Activated T-cell treated with anti-CD3 and anti-CD28 coated beads, Interleukin-2, amount 50 U/mL, for 1 hour (primary cell): ENCODE data around the gene GUK1.
"Not testable (repeated sequence)": the region's sequence is repeated elsewhere in the genome, so short reads cannot be mapped to it uniquely, and the experiment has no call there.

Experiments used
- DNase-seq: peaks from one replicate; pipeline ENCODE4 v3.0.0-alpha.2; 2020

GUK1 gene

DNA sequence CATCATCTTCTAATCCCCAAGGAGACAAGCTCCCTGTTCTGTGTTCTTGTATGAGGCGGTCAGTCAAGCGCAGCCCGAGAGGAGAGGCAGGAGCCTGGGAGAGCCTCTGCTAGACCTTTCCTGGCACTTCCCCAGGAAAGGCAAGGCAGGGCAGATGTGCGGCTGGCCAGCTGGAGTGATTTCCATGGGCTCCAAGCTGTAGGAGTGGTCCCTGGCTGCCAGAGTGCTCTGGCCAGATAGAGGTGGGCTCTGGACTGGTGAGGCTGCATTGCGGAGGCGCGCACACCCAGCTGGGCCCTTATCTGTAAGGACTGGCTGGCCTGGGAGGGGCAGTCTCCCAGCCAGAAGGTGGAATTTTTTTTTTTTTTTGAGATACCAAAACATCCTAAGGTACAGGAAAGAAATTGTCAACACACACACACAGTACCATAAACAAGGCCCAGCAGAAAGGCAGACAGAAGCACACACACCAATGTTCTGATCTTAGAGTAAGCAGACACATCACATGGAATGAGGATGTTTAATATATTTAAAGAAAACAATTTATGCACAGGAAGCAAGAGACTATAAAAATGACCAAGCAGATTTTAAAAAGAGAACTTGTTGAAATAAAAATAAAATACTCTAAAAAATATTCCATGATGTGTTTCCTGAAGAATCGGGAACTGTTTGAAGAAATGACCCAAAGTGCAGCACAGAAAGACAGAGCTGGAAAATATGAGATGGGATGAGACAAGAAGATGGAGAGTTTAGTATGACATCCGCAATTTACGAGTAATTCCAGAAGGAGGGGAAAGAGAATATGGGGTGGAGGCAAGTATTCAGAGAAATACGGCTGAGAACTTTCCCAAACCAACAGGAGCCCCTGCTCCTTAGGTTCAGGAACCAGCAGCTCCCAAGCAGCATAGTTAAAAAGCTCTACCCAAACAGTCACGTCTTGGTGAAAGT lies 38.9 kb downstream of the GUK1 start:
- no peak for DNase-seq

DNA sequence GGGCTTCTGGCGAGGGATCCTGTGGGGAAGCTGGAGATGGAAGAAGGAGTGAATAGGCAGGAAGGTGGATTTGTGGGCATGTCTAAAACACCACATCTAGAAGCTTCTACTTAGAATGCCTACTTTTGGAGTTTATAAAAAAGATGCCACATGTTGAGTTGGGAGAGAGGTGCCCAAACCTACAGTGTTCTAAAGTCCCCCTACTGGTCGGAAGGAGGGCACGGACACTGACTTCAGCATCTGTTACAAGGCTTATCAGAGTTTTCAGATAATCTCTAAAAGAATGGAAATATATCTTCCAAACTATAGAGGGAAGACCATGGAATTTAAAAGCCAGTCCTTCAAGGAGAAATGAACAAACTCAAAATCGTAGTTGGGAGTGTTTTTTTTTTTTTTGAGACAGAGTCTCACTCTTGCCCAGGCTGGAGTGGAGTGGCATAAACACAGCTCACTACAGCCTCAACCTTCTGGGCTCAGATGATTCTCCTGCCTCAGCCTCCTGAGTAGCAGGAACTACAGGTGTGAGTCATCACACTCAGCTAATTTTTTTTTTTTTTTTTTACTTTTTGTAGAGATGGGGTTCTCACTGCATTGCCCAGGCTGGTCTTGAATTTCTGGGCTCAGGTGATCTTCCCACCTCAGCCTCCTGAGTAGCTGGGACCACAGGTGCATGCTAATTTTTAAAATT lies 40.3 kb downstream of the GUK1 start:
- DNase-seq, result no peak

DNA sequence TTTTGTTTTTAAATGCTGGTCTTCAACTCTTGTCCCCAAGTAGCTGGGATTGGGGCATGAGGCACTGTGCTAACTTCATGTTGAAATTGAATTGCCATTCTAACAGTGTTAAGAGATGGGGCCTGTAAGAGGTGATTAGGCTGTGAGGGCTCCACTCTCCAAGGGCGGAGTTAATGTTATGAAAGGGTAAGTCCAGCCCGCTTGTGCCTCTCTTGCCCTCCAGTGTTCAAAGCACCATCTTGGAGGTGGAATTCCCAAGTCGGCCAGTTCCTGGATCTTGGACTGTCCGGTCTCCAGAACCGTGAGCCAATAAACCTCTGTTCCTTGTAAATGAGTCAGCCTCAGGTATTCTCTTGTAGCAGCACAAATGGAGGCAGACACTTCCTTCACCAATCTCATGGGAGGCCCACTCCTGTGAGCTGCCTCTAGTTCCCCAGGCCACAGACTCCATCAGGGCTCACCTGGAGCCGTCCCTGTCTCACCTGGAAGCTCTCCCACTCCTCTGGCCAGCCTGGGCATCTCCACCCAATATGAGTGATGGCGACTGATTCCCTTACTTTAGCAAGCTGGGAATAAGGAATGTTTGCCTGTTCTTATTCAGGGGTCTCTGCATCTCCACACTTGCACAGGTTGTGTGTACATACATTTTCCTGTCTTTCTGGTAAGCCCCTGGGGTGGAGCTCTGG lies 41.0 kb downstream of the GUK1 start:
- no peak for DNase-seq

DNA sequence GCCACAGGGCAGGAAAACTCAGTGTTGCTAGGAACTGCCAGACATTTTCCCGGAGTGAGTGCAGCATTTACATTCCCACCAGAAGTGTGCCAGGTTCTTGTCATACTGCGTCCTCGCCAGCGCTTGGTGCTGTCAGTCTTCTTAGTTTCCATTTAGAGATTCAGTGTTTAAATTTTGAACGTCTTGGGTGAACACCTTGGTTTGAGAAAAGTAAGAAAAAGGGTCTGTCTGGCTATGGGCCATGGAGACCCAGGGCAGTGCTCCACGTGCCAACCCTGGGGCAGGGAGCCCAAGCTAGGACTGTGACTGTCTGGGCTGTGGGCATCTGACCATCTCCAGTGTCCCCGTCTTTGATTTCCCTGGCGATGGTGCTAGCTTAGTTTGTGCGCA lies 41.6 kb downstream of the GUK1 start:
- no peak for DNase-seq

DNA sequence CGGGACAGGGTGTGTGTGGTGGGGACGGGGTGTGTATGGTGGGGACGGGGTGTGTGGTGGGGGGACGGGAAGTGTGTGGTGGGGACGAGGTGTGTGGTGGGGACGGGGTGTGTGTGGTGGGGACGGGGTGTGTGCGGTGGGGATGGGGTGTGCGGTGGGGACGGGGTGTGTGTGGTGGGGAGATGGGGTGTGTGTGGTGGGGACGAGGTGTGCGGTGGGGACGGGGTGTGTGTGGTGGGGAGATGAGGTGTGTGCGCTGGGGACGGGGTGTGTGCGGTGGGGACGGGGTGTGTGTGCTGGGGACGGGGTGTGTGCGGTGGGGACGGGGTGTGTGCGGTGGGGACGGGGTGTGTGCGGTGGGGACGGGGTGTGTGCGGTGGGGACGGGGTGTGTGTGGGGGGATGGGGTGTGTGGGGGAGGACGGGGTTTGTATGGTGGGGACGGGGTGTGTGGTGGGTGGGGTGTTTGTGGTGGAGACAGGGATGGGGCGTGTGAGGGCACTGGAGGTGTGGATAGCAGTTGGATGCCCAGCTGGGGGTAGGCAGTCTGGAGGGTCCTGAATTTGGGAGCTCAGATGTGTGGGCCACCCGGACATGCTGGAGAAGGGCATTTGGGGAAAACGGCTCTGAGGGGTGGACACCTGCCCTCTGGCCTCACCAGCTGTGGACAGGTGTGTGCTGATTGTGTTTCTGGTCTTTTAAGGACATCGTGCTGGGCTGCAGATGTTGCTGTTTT lies 42.4 kb downstream of the GUK1 start:
- no peak for DNase-seq

DNA sequence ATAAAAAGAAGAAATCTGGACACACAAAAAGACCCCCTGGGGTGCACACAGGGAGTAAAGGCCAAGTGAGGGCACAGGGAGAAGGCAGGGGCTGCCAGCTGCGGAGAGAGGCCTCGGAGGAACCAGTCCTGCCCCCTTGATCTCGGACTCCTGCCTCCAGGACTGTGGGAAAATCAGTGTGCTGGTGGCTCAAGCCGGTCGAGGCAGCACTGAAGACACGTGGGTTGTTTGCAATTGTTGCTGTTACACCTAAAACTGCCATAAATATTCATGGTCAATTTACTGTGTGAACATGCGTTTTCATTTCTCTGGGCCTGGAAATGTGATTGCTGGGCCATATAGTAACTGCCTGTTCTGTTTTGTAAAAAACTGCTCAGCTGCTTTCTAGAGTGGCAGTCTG lies 44.1 kb downstream of the GUK1 start:
- no peak for DNase-seq

DNA sequence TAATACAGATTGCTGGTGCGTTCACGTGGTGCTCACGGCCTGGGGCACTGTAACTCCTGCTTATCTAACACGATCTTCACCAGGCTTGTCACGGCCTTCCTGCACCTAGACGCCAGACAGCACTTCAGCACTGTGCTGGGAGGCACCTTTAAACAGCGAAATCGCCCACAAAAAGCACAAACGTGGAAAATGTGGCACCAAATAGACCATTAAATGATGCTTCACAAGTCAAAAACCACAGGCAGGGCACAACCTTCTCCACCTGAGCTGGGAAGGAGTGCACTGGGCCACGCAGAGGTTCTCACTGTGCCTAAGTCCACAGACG lies 45.5 kb downstream of the GUK1 start:
- peak; percentile 48 for DNase-seq

DNA sequence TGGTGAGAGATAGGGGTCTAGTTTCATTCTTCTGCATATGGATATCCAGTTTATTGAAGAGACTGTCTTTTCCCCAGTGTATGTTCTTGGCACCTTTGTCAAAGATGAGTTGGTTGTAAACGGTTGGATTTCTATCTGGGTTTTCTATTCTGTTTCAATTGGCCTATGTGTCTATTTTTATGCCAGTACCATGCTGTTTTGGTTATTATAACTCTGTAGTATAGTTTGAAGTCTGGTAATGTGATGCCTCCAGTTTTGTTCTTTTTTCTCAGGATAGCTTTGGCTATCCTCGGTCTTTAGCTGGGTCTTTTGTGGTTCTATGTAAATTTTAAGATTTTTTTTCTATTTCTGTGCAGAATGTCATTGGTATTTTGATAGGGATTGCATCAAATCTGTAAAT lies 48.2 kb downstream of the GUK1 start:
- not testable (repeated sequence) for DNase-seq

DNA sequence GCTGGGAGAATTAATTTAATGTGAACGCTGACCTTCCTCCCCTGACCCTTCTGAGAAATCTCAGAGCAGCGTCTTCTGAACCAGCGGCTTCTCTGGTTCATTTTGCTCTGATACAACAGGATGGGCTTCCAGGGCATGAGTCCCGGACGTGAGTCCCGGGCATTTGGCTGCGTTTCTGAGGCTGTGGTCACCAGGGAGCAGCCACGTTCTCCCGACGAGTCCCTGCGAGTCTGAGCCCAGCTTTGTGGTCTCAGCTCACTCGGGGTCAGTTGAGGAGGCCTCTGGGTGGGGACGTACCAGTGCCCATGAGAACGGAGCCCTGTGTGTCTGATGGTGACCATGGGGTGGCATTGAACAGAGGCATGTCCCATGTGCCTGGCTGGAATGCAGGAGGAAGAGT lies 50.1 kb downstream of the GUK1 start:
- no peak for DNase-seq

DNA sequence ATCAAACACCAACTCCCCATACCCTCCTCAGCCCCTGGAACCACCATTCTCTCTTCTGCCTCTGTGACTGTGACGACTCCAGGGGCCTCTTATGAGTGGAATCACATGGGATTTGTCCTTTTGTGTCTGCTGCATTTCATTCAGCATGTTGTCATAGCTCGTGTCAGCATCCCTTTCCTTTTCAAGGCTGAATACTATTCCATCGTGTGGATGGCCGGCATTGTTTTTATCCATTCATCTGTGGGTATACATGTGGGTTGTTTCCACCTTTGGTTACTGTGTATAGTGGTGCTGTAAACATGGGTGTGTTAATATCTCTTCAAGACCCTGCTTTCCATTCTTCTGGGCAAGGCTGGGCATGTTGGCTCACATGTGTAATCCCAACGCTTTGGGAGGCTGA lies 50.7 kb downstream of the GUK1 start:
- no peak for DNase-seq

DNA sequence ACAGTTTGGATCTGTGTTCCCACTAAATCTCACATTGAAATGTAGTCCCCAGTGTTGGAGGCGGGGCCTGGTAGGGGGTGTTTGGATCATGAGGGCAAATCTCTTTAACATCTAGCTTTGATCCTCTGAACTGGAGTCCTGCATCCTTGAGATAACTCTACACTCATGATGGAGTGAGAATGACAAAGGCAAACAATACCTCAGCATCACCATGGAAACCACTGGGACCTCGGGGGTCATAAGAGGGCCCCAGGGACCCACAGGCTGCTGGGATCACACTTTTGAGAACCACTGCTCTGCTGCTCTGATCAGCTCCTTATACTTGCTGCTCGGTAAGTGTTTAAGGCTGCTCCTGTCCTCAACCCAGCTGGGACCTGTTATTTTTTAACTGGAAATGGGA lies 54.4 kb downstream of the GUK1 start:
- no peak for DNase-seq

DNA sequence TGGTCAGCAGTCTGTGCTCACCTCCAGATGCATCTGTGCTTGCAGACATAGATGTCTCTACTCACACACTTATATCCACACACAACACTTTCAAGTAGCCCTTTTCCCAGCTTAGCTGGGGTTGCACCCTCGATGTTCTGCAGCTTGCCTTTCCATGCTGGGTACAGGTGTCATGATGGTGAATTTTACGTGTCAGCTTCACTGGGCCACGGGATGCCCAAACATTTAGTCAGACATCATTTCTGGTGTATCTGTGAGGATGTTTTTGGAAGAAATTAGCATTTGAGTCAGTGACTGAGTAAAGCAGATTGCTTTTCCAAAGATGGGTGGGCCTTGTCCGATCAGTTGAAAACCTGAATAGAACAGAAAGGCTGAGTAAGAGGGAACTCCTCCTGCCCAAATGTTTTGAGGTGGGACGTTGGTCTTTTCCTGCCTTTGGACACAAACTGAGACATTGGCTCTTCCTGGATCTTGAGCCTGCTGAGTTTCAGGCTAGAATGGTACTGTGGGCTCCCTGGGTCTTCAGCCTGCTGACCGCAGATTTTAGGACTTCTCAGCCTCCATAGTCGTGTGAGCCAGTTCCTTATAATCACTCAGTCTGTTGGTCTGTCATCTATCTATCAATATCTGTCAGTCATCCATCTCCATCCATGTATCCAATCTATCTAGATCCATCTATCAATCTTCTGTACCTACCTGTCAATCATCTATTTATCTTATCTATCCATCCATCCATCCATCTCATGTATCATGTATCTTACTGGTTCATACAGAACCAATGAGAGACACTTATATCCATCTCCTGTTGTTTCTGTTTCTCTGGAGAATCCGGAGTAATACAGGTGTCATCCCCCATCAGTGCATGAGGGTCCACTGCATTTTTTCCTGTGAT lies 55.1 kb downstream of the GUK1 start:
- DNase-seq, result no peak

DNA sequence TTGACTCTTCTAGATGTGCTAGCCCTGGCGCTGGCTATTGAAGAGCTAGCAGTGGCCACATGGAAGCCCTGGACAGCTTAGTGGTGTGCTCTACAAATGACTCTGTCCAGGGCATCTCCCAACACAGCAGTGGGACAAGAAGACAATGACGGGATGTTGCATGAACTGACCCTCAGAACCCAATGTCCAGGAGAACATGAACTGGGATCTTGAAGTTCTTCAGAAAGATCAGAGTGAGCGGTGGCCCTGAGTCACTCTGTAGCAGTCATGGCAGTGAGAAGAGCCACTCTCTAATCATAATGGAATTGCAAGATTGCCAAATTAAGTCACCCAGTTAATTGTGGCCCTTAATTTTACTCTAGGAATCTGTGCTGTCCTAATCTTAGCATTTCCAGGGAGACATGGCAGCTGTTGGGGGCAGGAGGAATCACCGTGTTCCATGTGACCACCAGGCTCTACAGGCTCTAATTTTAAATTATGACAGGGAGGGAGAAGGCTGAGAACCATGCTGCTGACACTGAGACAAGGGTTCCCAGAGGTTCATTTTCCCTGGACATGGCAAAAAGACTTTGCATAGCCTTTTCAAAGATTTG lies 57.6 kb downstream of the GUK1 start:
- no peak for DNase-seq
